ENCODE results near the gene TBX22.
"Not testable (repeated sequence)": the region's sequence is repeated elsewhere in the genome, so short reads cannot be mapped to it uniquely, and the experiment has no call there.

DNA sequence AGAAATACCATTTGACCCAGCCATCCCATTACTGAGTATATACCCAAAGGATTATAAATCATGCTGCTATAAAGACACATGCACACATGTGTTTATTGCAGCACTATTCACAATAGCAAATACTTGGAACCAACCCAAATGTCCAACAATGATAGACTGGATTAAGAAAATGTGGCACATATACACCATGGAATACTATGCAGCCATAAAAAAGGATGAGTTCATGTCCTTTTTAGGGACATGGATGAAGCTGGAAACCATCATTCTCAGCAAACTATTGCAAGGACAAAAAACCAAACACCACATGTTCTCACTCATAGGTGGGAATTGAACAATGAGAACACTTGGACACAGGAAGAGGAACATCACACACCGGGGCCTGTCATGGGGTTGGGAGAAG, 61.1 kb downstream of the TBX22 start:
- TF ChIP-seq, protein P1, sequence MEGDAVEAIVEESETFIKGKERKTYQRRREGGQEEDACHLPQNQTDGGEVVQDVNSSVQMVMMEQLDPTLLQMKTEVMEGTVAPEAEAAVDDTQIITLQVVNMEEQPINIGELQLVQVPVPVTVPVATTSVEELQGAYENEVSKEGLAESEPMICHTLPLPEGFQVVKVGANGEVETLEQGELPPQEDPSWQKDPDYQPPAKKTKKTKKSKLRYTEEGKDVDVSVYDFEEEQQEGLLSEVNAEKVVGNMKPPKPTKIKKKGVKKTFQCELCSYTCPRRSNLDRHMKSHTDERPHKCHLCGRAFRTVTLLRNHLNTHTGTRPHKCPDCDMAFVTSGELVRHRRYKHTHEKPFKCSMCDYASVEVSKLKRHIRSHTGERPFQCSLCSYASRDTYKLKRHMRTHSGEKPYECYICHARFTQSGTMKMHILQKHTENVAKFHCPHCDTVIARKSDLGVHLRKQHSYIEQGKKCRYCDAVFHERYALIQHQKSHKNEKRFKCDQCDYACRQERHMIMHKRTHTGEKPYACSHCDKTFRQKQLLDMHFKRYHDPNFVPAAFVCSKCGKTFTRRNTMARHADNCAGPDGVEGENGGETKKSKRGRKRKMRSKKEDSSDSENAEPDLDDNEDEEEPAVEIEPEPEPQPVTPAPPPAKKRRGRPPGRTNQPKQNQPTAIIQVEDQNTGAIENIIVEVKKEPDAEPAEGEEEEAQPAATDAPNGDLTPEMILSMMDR (IDR thresholded peaks at IDR 0.05; ENCODE audit: insufficient read depth, low read length), result not testable (repeated sequence)
- not testable (repeated sequence) for TF ChIP-seq POLR2AphosphoS5 (IDR thresholded peaks at IDR 0.05; ENCODE audit: low read depth)
- TF ChIP-seq, protein P2, sequence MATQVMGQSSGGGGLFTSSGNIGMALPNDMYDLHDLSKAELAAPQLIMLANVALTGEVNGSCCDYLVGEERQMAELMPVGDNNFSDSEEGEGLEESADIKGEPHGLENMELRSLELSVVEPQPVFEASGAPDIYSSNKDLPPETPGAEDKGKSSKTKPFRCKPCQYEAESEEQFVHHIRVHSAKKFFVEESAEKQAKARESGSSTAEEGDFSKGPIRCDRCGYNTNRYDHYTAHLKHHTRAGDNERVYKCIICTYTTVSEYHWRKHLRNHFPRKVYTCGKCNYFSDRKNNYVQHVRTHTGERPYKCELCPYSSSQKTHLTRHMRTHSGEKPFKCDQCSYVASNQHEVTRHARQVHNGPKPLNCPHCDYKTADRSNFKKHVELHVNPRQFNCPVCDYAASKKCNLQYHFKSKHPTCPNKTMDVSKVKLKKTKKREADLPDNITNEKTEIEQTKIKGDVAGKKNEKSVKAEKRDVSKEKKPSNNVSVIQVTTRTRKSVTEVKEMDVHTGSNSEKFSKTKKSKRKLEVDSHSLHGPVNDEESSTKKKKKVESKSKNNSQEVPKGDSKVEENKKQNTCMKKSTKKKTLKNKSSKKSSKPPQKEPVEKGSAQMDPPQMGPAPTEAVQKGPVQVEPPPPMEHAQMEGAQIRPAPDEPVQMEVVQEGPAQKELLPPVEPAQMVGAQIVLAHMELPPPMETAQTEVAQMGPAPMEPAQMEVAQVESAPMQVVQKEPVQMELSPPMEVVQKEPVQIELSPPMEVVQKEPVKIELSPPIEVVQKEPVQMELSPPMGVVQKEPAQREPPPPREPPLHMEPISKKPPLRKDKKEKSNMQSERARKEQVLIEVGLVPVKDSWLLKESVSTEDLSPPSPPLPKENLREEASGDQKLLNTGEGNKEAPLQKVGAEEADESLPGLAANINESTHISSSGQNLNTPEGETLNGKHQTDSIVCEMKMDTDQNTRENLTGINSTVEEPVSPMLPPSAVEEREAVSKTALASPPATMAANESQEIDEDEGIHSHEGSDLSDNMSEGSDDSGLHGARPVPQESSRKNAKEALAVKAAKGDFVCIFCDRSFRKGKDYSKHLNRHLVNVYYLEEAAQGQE (IDR thresholded peaks at IDR 0.05; ENCODE audit: insufficient replicate concordance, low read depth), result not testable (repeated sequence)

Data from HL-60 (cell line).